WTC11 (cell line): ENCODE data around the gene ABCA13. TPM values are rescaled to one million over a fixed set of nuclear protein-coding genes. Genes with fewer than 3 reads are reported as not detected.
A peak's percentile ranks its signal among the peaks of the same experiment; 100 is the strongest.

ENCODE experiments used
- ATAC-seq: fragments of 200-7000 bp; cut with Tn5 transposase; 2 replicates; pipeline ENCODE4 v1.10.0; 2021; ENCODE audit warnings: mild to moderate bottlenecking, moderate library complexity
- CTCF ChIA-PET: fragments of 300-600 bp; sonication (Branson Sonifier 250); formaldehyde crosslinking; loops from one replicate; lab custom pipeline; 2021; ENCODE audit warnings: antibody characterized with exemption; lab: Charles Lee
- POLR2A ChIA-PET: fragments of 350-600 bp; sonication (Branson Sonifier 250); formaldehyde crosslinking; loops from one replicate; lab custom pipeline; 2021; ENCODE audit warnings: antibody characterized with exemption; lab: Charles Lee
- DNase-seq: peaks from one replicate; pipeline ENCODE4 v3.0.0; 2021; ENCODE audit warnings: low spot score
- H3K27ac Mint-ChIP-seq: 2 replicates; pipeline ENCODE4 v1.8.0; 2021; ENCODE audit warnings: mixed read lengths
- H3K27me3 Mint-ChIP-seq: 2 replicates; pipeline ENCODE4 v1.8.0; 2021; ENCODE audit warnings: low read depth, mild to moderate bottlenecking, moderate library complexity, mixed read lengths
- H3K36me3 Mint-ChIP-seq: 2 replicates; pipeline ENCODE4 v1.8.0; 2021; ENCODE audit warnings: mixed read lengths
- H3K4me1 Mint-ChIP-seq: 2 replicates; pipeline ENCODE4 v1.8.0; 2022; ENCODE audit warnings: mixed read lengths
- H3K4me3 Mint-ChIP-seq: 2 replicates; pipeline ENCODE4 v1.8.0; 2021; ENCODE audit warnings: mild to moderate bottlenecking, moderate library complexity, mixed read lengths
- H3K9me3 Mint-ChIP-seq: 2 replicates; pipeline ENCODE4 v1.8.0; 2021; ENCODE audit warnings: mixed read lengths
- AFF4 ChIP-seq: sonication (generic); formaldehyde crosslinking; IDR thresholded peaks from 2 replicates; pipeline ENCODE4 v1.8.1; 2023; ENCODE audit warnings: mild to moderate bottlenecking, missing genetic modification reagents, borderline replicate concordance
- CTCF ChIP-seq: fragments of 200-600 bp; IDR thresholded peaks from 2 replicates; pipeline ENCODE4 v1.8.0; 2022; ENCODE audit warnings: antibody characterized with exemption
- EMX1 ChIP-seq: fragments of 250-450 bp; sonication (Bioruptor Pico); IDR thresholded peaks from 2 replicates; pipeline ENCODE4 v1.8.0; 2021; ENCODE audit warnings: mild to moderate bottlenecking
- GRHL2 ChIP-seq: fragments of 250-450 bp; sonication (Bioruptor Pico); IDR thresholded peaks from 2 replicates; pipeline ENCODE4 v1.8.0; 2022; ENCODE audit warnings: mild to moderate bottlenecking, moderate library complexity; ENCODE audit not compliant: insufficient replicate concordance, severe bottlenecking
- IRF2 ChIP-seq: sonication (generic); formaldehyde crosslinking; IDR thresholded peaks from 2 replicates; pipeline ENCODE4 v1.8.0; 2022; ENCODE audit warnings: low read depth, missing genetic modification reagents, borderline replicate concordance
- JUN ChIP-seq: sonication (generic); formaldehyde crosslinking; IDR thresholded peaks from 2 replicates; pipeline ENCODE4 v1.8.0; 2023; ENCODE audit warnings: mild to moderate bottlenecking, missing genetic modification reagents
- NFE2L1 ChIP-seq: sonication (generic); formaldehyde crosslinking; IDR thresholded peaks from 2 replicates; pipeline ENCODE4 v1.8.1; 2023; ENCODE audit warnings: missing genetic modification reagents
- NR1H2 ChIP-seq: sonication (generic); formaldehyde crosslinking; IDR thresholded peaks from 2 replicates; pipeline ENCODE4 v1.9.0; 2021; ENCODE audit warnings: mild to moderate bottlenecking, moderate library complexity, missing genetic modification reagents
- PRRX2 ChIP-seq: fragments of 250-450 bp; sonication (Bioruptor Pico); IDR thresholded peaks from 2 replicates; pipeline ENCODE4 v1.8.0; 2021; ENCODE audit warnings: mild to moderate bottlenecking
- TP53 ChIP-seq: sonication (generic); formaldehyde crosslinking; IDR thresholded peaks from 2 replicates; pipeline ENCODE4 v1.8.1; 2023; ENCODE audit warnings: mild to moderate bottlenecking, missing genetic modification reagents
- ZBTB21 ChIP-seq: sonication (generic); formaldehyde crosslinking; IDR thresholded peaks from 2 replicates; pipeline ENCODE4 v1.8.1; 2023; ENCODE audit warnings: mild to moderate bottlenecking, missing genetic modification reagents, borderline replicate concordance
- ZNF138 ChIP-seq: sonication (generic); formaldehyde crosslinking; conservative IDR thresholded peaks from 2 replicates; pipeline ENCODE4 v1.8.1; 2022; ENCODE audit warnings: mild to moderate bottlenecking, moderate library complexity, missing genetic modification reagents
- ZNF281 ChIP-seq: sonication (generic); formaldehyde crosslinking; IDR thresholded peaks from 2 replicates; pipeline ENCODE4 v1.8.0; 2023; ENCODE audit warnings: mild to moderate bottlenecking, missing genetic modification reagents
- ZNF425 ChIP-seq: fragments of 250-450 bp; sonication (Bioruptor Pico); conservative IDR thresholded peaks from 2 replicates; pipeline ENCODE4 v1.9.0; 2021; ENCODE audit warnings: mild to moderate bottlenecking
- total RNA-seq: library from RNA; stranded (reverse); gene quantifications from 3 replicates; pipeline ENCODE4 v1.2.3, GENCODE V29; 2021
- TF ChIP-seq, protein P1 (sequence below): sonication (generic); formaldehyde crosslinking; IDR thresholded peaks from 2 replicates; pipeline ENCODE4 v1.8.0; 2022; ENCODE audit warnings: mild to moderate bottlenecking, missing genetic modification reagents

ABCA13 gene
- total RNA-seq, 1 experiment from 2014 or later, result 0.04 TPM

GRCh38 chr7:48337012-48337621 lies 165.9 kb downstream of the ABCA13 start:
- H3K4me1 Mint-ChIP-seq, result peaks cover 8% of the 10 kb centered on the region
- DNase-seq, result peak; percentile 45
- no peak for TF ChIP-seq ZNF425
- TF ChIP-seq CTCF, result peak; percentile 31; the same call in 1 of the 2 replicates
- TF ChIP-seq, all 79 proteins: peak for 1
- no peak overlapping the region for H3K4me3 Mint-ChIP-seq
- ATAC-seq, result peak; percentile 93
- ChIA-PET POLR2A (interaction anchor here (0.6 kb wide), 1 partner anchor 114 kb away, joined by 9 read pairs; no protein-coding TSS in a partner anchor), CTCF (interaction anchor here (0.6 to 1.5 kb wide), 10 partner anchors 9 to 1440 kb away, joined by 3 to 6 read pairs (median 3); no protein-coding TSS in a partner anchor)
- H3K9me3 Mint-ChIP-seq, result no peaks in the 10 kb centered on the region
- no peaks in the 10 kb centered on the region for H3K36me3 Mint-ChIP-seq
- no peaks in the 10 kb centered on the region for H3K27me3 Mint-ChIP-seq
- no peak overlapping the region for H3K27ac Mint-ChIP-seq

GRCh38 chr7:48337781-48338180 lies 166.5 kb downstream of the ABCA13 start:
- no peaks in the 10 kb centered on the region for H3K9me3 Mint-ChIP-seq
- ChIA-PET POLR2A (no interaction called here), CTCF (interaction anchor here (0.8 to 1.5 kb wide), 6 partner anchors 8 to 1439 kb away, joined by 3 to 5 read pairs (median 3); no protein-coding TSS in a partner anchor)
- peaks cover 8% of the 10 kb centered on the region for H3K4me1 Mint-ChIP-seq
- TF ChIP-seq IRF2 (CRISPR knock-in tag) (no peak), NFE2L1 (CRISPR knock-in tag) (no peak), JUN (CRISPR knock-in tag) (no peak), ZNF281 (CRISPR knock-in tag) (no peak), ZBTB21 (CRISPR knock-in tag) (no peak), NR1H2 (no peak), PRRX2 (CRISPR knock-in tag) (no peak), TP53 (CRISPR knock-in tag) (no peak), EMX1 (no peak), AFF4 (CRISPR knock-in tag) (no peak), GRHL2 (CRISPR knock-in tag) (no peak), ZNF138 (no peak)
- TF ChIP-seq, protein P1, sequence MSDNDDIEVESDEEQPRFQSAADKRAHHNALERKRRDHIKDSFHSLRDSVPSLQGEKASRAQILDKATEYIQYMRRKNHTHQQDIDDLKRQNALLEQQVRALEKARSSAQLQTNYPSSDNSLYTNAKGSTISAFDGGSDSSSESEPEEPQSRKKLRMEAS (CRISPR knock-in tag), result no peak
- no peak overlapping the region for H3K4me3 Mint-ChIP-seq
- no peaks in the 10 kb centered on the region for H3K27me3 Mint-ChIP-seq
- H3K36me3 Mint-ChIP-seq, result no peaks in the 10 kb centered on the region
- H3K27ac Mint-ChIP-seq, result no peak overlapping the region
- ATAC-seq (no peak), DNase-seq (no peak)
